ENCODE data around the gene BLM. TPM values are rescaled to one million over a fixed set of nuclear protein-coding genes. Genes with fewer than 3 reads are reported as not detected.

Gene BLM
- total RNA-seq, 1 donor from 2014 or later: 11.5 TPM

GRCh38 chr15:90703455-90703854 lies 13.7 kb upstream of the BLM start:
- TF ChIP-seq, protein P1, sequence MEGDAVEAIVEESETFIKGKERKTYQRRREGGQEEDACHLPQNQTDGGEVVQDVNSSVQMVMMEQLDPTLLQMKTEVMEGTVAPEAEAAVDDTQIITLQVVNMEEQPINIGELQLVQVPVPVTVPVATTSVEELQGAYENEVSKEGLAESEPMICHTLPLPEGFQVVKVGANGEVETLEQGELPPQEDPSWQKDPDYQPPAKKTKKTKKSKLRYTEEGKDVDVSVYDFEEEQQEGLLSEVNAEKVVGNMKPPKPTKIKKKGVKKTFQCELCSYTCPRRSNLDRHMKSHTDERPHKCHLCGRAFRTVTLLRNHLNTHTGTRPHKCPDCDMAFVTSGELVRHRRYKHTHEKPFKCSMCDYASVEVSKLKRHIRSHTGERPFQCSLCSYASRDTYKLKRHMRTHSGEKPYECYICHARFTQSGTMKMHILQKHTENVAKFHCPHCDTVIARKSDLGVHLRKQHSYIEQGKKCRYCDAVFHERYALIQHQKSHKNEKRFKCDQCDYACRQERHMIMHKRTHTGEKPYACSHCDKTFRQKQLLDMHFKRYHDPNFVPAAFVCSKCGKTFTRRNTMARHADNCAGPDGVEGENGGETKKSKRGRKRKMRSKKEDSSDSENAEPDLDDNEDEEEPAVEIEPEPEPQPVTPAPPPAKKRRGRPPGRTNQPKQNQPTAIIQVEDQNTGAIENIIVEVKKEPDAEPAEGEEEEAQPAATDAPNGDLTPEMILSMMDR (IDR thresholded peaks at IDR 0.05; ENCODE audit: unreplicated experiment): no peak
- DNase-seq (ENCODE audit: low spot score): no peak
- Mint-ChIP-seq H3K4me3 (ENCODE audit: unreplicated experiment) (no peak overlapping the region), H3K27me3 (ENCODE audit: unreplicated experiment) (peaks cover 5% of the 10 kb centered on the region), H3K9me3 (ENCODE audit: unreplicated experiment) (no peaks in the 10 kb centered on the region), H3K27ac (ENCODE audit: unreplicated experiment) (no peak overlapping the region), H3K4me1 (ENCODE audit: unreplicated experiment) (no peaks in the 10 kb centered on the region), H3K36me3 (ENCODE audit: low read depth, unreplicated experiment) (peaks cover 3% of the 10 kb centered on the region)

GRCh38 chr15:90705212-90705611 lies 11.9 kb upstream of the BLM start:
- Mint-ChIP-seq H3K9me3 (ENCODE audit: unreplicated experiment) (no peaks in the 10 kb centered on the region), H3K36me3 (ENCODE audit: low read depth, unreplicated experiment) (peaks cover 3% of the 10 kb centered on the region), H3K27me3 (ENCODE audit: unreplicated experiment) (peaks cover 1% of the 10 kb centered on the region), H3K4me3 (ENCODE audit: unreplicated experiment) (no peak overlapping the region), H3K27ac (ENCODE audit: unreplicated experiment) (no peak overlapping the region), H3K4me1 (ENCODE audit: unreplicated experiment) (no peaks in the 10 kb centered on the region)
- TF ChIP-seq, protein P1 (IDR thresholded peaks at IDR 0.05; ENCODE audit: unreplicated experiment): no peak
- no peak for DNase-seq (ENCODE audit: low spot score)

- no peak for DNase-seq (ENCODE audit: low spot score)
- Mint-ChIP-seq H3K4me1 (ENCODE audit: unreplicated experiment) (no peaks in the 10 kb centered on the region), H3K4me3 (ENCODE audit: unreplicated experiment) (no peak overlapping the region), H3K9me3 (ENCODE audit: unreplicated experiment) (no peaks in the 10 kb centered on the region), H3K27me3 (ENCODE audit: unreplicated experiment) (peaks cover 1% of the 10 kb centered on the region), H3K36me3 (ENCODE audit: low read depth, unreplicated experiment) (peaks cover 3% of the 10 kb centered on the region), H3K27ac (ENCODE audit: unreplicated experiment) (no peak overlapping the region)
- TF ChIP-seq, protein P1 (IDR thresholded peaks at IDR 0.05; ENCODE audit: unreplicated experiment): no peak
These were observed 10.5 kb upstream of the BLM start for GRCh38 chr15:90706394-90707327.

GRCh38 chr15:90707489-90707888 lies 9.7 kb upstream of the BLM start:
- Mint-ChIP-seq H3K36me3 (ENCODE audit: low read depth, unreplicated experiment) (peaks cover 3% of the 10 kb centered on the region), H3K27ac (ENCODE audit: unreplicated experiment) (no peak overlapping the region), H3K4me3 (ENCODE audit: unreplicated experiment) (no peak overlapping the region), H3K9me3 (ENCODE audit: unreplicated experiment) (no peaks in the 10 kb centered on the region), H3K4me1 (ENCODE audit: unreplicated experiment) (no peaks in the 10 kb centered on the region), H3K27me3 (ENCODE audit: unreplicated experiment) (peaks cover 1% of the 10 kb centered on the region)
- DNase-seq (ENCODE audit: low spot score): no peak
- TF ChIP-seq, protein P1 (IDR thresholded peaks at IDR 0.05; ENCODE audit: unreplicated experiment): no peak

DNA sequence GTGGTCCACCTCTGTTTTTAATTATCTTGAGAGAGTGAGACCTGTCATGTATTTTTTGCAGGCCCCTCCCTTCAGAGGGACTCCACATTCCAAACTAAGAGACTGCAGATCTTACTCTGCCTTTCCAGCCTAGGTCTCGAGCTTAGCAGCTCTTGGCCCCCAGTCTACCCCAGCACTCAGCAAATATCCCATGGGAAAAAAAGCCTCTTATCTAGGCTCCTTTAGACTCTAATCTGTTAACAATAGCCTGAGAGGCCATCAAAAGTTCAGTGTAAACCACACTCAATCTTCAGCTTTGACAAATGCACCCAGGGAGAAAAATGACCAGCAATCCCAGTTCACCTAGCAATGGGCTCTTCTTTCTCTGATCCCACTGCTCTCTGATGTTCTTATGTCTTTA lies 8.6 kb upstream of the BLM start:
- Mint-ChIP-seq H3K27ac (ENCODE audit: unreplicated experiment) (no peak overlapping the region), H3K4me3 (ENCODE audit: unreplicated experiment) (no peak overlapping the region), H3K36me3 (ENCODE audit: low read depth, unreplicated experiment) (peaks cover 7% of the 10 kb centered on the region), H3K27me3 (ENCODE audit: unreplicated experiment) (peaks cover 1% of the 10 kb centered on the region), H3K4me1 (ENCODE audit: unreplicated experiment) (no peaks in the 10 kb centered on the region), H3K9me3 (ENCODE audit: unreplicated experiment) (no peaks in the 10 kb centered on the region)
- TF ChIP-seq, protein P1 (IDR thresholded peaks at IDR 0.05; ENCODE audit: unreplicated experiment): no peak
- DNase-seq (ENCODE audit: low spot score): no peak
